NT2/D1 (cell line): ENCODE data around the gene MMP11.

Source experiments
- DNase-seq: peaks from one replicate; pipeline ENCODE4 v3.0.0-alpha.2; 2011; ENCODE audit warnings: low read depth, low spot score
- H3K27me3 ChIP-seq: 2 replicates; pipeline ENCODE4 v1.6.0; 2011; ENCODE audit warnings: mild to moderate bottlenecking; ENCODE audit not compliant: insufficient read length, insufficient read depth
- H3K36me3 ChIP-seq: 2 replicates; pipeline ENCODE4 v1.6.1; 2011; ENCODE audit warnings: mild to moderate bottlenecking, low read length, mixed read lengths; ENCODE audit not compliant: insufficient read depth, insufficient read length
- H3K4me1 ChIP-seq: 2 replicates; pipeline ENCODE4 v1.5.1; 2011; ENCODE audit not compliant: insufficient read depth, insufficient read length
- H3K4me3 ChIP-seq: 2 replicates; pipeline ENCODE4 v1.5.1; 2011; ENCODE audit warnings: low read depth; ENCODE audit not compliant: insufficient read length
- H3K9ac ChIP-seq: 2 replicates; pipeline ENCODE4 v1.6.0; 2011; ENCODE audit warnings: low read depth; ENCODE audit not compliant: insufficient read length
- H3K9me3 ChIP-seq: 2 replicates; pipeline ENCODE4 v1.5.1; 2011; ENCODE audit warnings: mild to moderate bottlenecking, low read length; ENCODE audit not compliant: insufficient read depth
- SUZ12 ChIP-seq: IDR thresholded peaks from 2 replicates; pipeline ENCODE4 v1.6.1; 2011; ENCODE audit not compliant: insufficient read length, insufficient read depth; ENCODE audit errors: extremely low read depth
- YY1 ChIP-seq: IDR thresholded peaks from 2 replicates; pipeline ENCODE4 v1.6.1; 2011; ENCODE audit not compliant: insufficient read length, insufficient read depth
- ZNF274 ChIP-seq: IDR thresholded peaks from 2 replicates; pipeline ENCODE4 v1.6.1; 2011; ENCODE audit warnings: mild to moderate bottlenecking, low read depth, low read length

Gene MMP11

GRCh38 chr22:23806837-23807236, 34.2 kb downstream of the MMP11 start:
- Histone ChIP-seq H3K9ac (no peak overlapping the region), H3K4me1 (peaks cover 7% of the 10 kb centered on the region), H3K4me3 (no peak overlapping the region), H3K27me3 (no peaks in the 10 kb centered on the region), H3K36me3 (peaks cover 56% of the 10 kb centered on the region), H3K9me3 (no peaks in the 10 kb centered on the region)
- TF ChIP-seq YY1 (no peak), SUZ12 (no peak), ZNF274 (no peak)
- DNase-seq: no peak

DNA sequence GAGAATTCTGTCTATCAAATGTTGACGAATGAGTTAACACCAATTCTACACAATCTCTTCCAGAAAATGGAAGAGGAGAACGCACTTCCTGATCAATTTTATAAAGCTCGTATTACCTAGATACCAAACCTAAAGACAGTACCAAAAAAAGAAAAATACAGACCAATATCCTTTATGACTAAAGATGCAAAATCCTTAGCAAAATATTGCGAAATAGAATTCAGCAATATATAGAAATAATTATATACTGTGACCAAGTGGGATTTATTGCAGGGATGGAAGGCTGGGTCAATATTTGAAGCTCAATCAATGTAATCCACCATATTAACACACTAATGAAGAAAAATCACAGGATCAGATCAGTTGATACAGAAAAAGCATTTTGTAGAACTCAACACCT, 39.7 kb downstream of the MMP11 start:
- Histone ChIP-seq H3K27me3 (no peaks in the 10 kb centered on the region), H3K4me1 (no peaks in the 10 kb centered on the region), H3K9me3 (no peaks in the 10 kb centered on the region), H3K9ac (no peak overlapping the region), H3K36me3 (peaks cover 34% of the 10 kb centered on the region), H3K4me3 (no peak overlapping the region)
- no peak for DNase-seq
- TF ChIP-seq SUZ12: no peak

DNA sequence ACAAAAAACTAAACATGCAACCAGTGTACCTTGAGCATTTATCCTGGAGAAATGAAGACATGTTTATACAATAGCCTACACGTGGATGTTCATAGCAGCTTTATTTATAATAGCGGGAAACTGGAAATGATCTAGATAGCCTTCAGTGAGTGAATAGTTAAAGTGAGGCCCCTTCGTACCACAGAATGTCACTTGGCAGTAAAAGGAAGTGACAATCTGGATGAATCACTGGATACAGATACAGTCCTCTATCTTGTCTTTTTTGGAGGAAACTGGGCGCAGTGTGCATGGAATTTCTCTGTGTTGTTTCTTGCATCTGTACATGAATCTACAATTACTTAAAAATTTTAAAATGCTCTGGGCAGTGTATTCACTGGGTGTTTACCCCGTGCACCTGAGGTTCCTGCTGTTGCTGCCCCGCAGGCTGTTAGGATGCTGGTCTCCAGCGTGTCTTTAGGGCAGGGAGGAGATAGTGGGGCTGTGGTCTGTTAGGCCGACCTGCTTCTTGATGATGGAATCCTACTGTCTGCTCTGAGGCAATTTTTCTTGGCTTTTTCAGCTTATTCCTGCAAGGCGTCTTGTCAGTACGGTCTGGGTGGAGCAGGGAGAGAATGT, 43.0 kb downstream of the MMP11 start:
- DNase-seq: no peak
- Histone ChIP-seq H3K9me3 (no peaks in the 10 kb centered on the region), H3K9ac (no peak overlapping the region), H3K4me3 (no peak overlapping the region), H3K36me3 (peaks cover 59% of the 10 kb centered on the region), H3K27me3 (no peaks in the 10 kb centered on the region), H3K4me1 (no peaks in the 10 kb centered on the region)
- TF ChIP-seq YY1 (no peak), SUZ12 (no peak), ZNF274 (no peak)

DNA sequence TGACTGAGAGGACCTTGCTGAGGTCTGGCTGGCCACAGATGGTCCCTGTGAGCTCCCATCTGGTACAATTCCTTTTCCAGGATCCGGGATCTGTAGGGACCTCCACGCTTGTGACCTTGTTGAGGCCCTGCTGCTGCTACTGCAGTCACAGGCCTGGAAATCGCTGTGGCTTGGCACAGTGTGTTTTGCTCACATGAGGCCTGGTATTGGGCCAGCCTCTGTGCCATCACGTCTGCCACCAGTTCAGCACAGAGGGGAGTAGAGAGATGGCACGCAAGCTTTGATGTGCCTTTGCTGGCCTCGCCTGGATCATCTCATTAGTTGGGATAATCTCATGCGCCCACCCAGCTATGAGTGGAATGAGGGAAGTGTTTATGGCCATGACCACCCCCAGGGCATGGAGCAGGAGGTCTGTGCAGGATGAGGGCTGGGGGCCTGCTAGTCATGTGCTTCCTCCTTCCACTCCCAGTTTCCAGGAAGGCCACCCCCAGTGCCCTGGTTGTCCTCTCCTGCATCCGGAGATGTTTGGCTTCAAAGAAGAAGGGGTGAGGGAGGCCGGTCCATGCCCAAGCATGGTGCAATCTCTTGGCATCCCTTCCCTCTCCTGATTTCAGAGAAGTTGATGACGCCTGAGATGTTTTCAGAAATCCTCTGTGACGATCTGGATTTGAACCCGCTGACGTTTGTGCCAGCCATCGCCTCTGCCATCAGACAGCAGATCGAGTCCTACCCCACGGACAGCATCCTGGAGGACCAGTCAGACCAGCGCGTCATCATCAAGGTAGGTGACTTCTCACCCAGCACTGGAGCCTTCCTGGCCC, 43.7 kb downstream of the MMP11 start:
- no peak for DNase-seq
- H3K4me3 ChIP-seq: no peak overlapping the region
- H3K4me1 ChIP-seq: no peaks in the 10 kb centered on the region
- no peak overlapping the region for H3K9ac ChIP-seq
- no peaks in the 10 kb centered on the region for H3K9me3 ChIP-seq
- H3K27me3 ChIP-seq: no peaks in the 10 kb centered on the region
- TF ChIP-seq YY1: no peak
- TF ChIP-seq ZNF274: no peak
- no peak for TF ChIP-seq SUZ12
- peaks cover 61% of the 10 kb centered on the region for H3K36me3 ChIP-seq

GRCh38 chr22:23817146-23817545, 44.5 kb downstream of the MMP11 start:
- Histone ChIP-seq H3K27me3 (no peaks in the 10 kb centered on the region), H3K9me3 (no peaks in the 10 kb centered on the region), H3K36me3 (peaks cover 63% of the 10 kb centered on the region), H3K4me1 (no peaks in the 10 kb centered on the region), H3K4me3 (no peak overlapping the region), H3K9ac (no peak overlapping the region)
- no peak for DNase-seq
- no peak for TF ChIP-seq ZNF274
- TF ChIP-seq SUZ12: no peak
- TF ChIP-seq YY1: no peak

DNA sequence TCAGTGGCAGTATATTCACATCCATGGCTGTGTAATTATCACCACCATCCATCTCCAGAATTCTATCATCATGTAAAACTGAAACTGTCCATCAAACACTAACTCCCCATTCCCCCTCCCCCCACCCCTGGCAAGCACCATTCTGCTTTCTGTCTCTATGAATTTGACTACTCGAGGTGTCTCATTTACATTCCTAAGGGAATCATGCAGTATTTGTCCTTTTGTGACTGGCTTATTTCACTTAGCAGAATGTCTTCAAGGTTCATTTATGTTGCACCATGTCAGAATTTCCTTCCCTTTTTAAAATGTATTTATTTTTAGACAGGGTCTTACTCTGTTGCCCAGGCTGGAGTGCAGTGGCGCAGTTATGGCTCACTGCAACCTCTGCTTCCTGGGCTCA, 45.9 kb downstream of the MMP11 start:
- Histone ChIP-seq H3K36me3 (peaks cover 70% of the 10 kb centered on the region), H3K4me3 (no peak overlapping the region), H3K4me1 (no peaks in the 10 kb centered on the region), H3K27me3 (no peaks in the 10 kb centered on the region), H3K9ac (no peak overlapping the region), H3K9me3 (no peaks in the 10 kb centered on the region)
- no peak for TF ChIP-seq YY1
- TF ChIP-seq SUZ12: no peak
- no peak for TF ChIP-seq ZNF274
- DNase-seq: no peak

- Histone ChIP-seq H3K27me3 (no peaks in the 10 kb centered on the region), H3K4me1 (peaks cover under 1% of the 10 kb centered on the region), H3K36me3 (peaks cover 88% of the 10 kb centered on the region), H3K9ac (no peak overlapping the region), H3K9me3 (no peaks in the 10 kb centered on the region), H3K4me3 (no peak overlapping the region)
- no peak for DNase-seq
- TF ChIP-seq YY1: no peak
- no peak for TF ChIP-seq ZNF274
- TF ChIP-seq SUZ12: no peak
These were observed 48.1 kb downstream of the MMP11 start for GRCh38 chr22:23820748-23821211.
